ENCODE measurements around the gene ASPSCR1. TPM values are rescaled to one million over a fixed set of nuclear protein-coding genes. Genes with fewer than 3 reads are reported as not detected.

Gene ASPSCR1
- total and polyA plus RNA-seq, 2 of the 13 experiments (the other 11 are each of a cell fraction or from before 2014, with no cell fraction given), result 274 to 314 TPM

DNA sequence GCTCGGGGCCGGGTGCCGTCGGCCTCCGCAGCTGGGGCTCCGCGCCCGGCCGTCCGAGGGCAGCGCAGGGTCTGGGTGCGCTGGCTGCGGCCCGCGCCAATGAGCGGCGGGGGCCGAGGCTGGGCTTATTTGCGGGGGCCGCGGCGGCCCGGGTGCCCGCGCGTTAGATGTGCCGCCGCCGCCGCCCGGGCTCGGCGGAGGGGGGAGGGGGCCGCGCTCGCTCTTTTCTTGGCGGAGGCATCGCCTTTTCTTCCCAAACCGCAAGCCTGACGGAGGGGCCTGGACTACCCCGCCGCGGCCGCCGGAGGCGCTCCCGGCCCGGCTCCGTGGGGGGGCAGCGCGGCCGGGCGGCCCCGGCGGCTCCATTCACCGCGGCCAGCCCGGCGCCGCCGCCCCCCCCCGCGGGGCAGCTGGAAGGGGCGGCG lies 16.3 kb upstream of the ASPSCR1 start, which contains the start of gene NOTUM (continued):
- TF ChIP-seq THAP8 (CRISPR knock-in tag; IDR thresholded peaks at IDR 0.05; ENCODE audit: borderline replicate concordance) (no peak), CBX2 (IDR thresholded peaks at IDR 0.05; ENCODE audit: low read depth, low read length) (no peak), CBX2 (CRISPR knock-in tag; IDR thresholded peaks at IDR 0.05; ENCODE audit: low read depth) (no peak), ZFX (CRISPR knock-in tag; IDR thresholded peaks at IDR 0.05; ENCODE audit: low read depth) (no peak), ZNF878 (CRISPR knock-in tag; IDR thresholded peaks at IDR 0.05) (no peak), NRL (CRISPR knock-in tag; IDR thresholded peaks at IDR 0.05; ENCODE audit: borderline replicate concordance) (no peak), MEIS2 (CRISPR knock-in tag; IDR thresholded peaks at IDR 0.05) (peak; percentile 34; the same call in 1 of the 2 replicates), TRIM24 (CRISPR knock-in tag; IDR thresholded peaks at IDR 0.05) (no peak), SETDB1 (CRISPR knock-in tag; IDR thresholded peaks at IDR 0.05; ENCODE audit: borderline replicate concordance) (no peak), RFXAP (CRISPR knock-in tag; IDR thresholded peaks at IDR 0.05; ENCODE audit: borderline replicate concordance) (no peak; the same call in 1 of the 2 replicates), PRMT3 (CRISPR knock-in tag; IDR thresholded peaks at IDR 0.05; ENCODE audit: borderline replicate concordance, low read depth) (0 out of 2 replicates have a peak, but pooled peaks have one; percentile 36), POGZ (CRISPR knock-in tag; IDR thresholded peaks at IDR 0.05) (no peak), ZSCAN30 (CRISPR knock-in tag; IDR thresholded peaks at IDR 0.05) (no peak), FOSL1 (CRISPR knock-in tag; IDR thresholded peaks at IDR 0.05; ENCODE audit: borderline replicate concordance) (no peak), ZFP90 (CRISPR knock-in tag; IDR thresholded peaks at IDR 0.05; ENCODE audit: borderline replicate concordance) (no peak)
